ENCODE results near the gene DNAJB2.

DNAJB2 gene

GRCh38 chr2:219325657-219326315 is 46.6 kb downstream of the DNAJB2 start:
- H3K4me1 ChIP-seq (ENCODE audit: control insufficient read depth, insufficient read depth, low read length), result no peaks in the 10 kb centered on the region
- no peaks in the 10 kb centered on the region for H3K36me3 ChIP-seq (ENCODE audit: control insufficient read depth, insufficient read depth, low read length)
- H3K9me3 ChIP-seq (ENCODE audit: control insufficient read depth, low read length), result no peaks in the 10 kb centered on the region
- H3K4me3 ChIP-seq (ENCODE audit: low read length), result no peak overlapping the region
- H3K9ac ChIP-seq (ENCODE audit: low read length), result no peak overlapping the region
- H3K27me3 ChIP-seq (ENCODE audit: control insufficient read depth, insufficient read depth, low read length), result peaks cover 16% of the 10 kb centered on the region

GRCh38 chr2:219327719-219328118 is 48.6 kb downstream of the DNAJB2 start:
- Histone ChIP-seq H3K27me3 (ENCODE audit: control insufficient read depth, insufficient read depth, low read length) (peaks cover 30% of the 10 kb centered on the region), H3K4me1 (ENCODE audit: control insufficient read depth, insufficient read depth, low read length) (no peaks in the 10 kb centered on the region), H3K9ac (ENCODE audit: low read length) (no peak overlapping the region), H3K4me3 (ENCODE audit: low read length) (no peak overlapping the region), H3K9me3 (ENCODE audit: control insufficient read depth, low read length) (no peaks in the 10 kb centered on the region), H3K36me3 (ENCODE audit: control insufficient read depth, insufficient read depth, low read length) (no peaks in the 10 kb centered on the region)

DNA sequence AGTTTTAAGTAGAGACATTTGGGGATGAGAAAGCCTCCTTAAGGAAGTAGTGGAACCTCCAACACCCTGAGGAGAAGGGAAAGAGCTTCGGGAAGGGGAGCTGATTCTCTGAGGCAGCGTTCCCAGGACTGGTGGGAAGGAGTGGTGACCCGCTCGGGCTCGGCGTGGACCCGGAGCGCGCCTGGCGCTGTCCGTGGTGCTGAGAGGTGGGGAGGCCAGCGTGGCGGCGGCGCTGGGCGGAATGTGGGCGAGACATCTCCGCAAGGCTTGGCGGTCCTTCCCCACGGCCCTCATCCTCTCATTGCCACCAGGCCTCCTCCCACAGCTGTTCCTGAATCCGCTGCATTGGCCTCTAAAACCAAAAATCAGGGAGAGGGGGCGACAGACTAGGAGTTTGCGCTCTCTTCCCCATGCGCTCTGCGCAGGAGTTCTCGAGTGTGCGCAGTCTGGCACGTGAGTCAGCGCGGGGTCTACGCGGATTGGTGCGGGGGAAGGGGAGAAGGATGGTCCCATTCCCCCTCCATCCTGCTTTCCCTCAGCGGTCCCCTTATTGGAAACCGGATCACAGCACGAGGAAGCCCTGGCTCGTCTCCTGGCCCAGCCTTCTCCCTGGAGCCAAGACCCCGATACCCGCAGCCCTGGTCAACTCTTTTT is 52.5 kb downstream of the DNAJB2 start:
- no peaks in the 10 kb centered on the region for H3K4me1 ChIP-seq (ENCODE audit: control insufficient read depth, insufficient read depth, low read length)
- H3K9me3 ChIP-seq (ENCODE audit: control insufficient read depth, low read length), result no peaks in the 10 kb centered on the region
- H3K9ac ChIP-seq (ENCODE audit: low read length), result no peak overlapping the region
- no peak overlapping the region for H3K4me3 ChIP-seq (ENCODE audit: low read length)
- peaks cover 36% of the 10 kb centered on the region for H3K27me3 ChIP-seq (ENCODE audit: control insufficient read depth, insufficient read depth, low read length)
- no peaks in the 10 kb centered on the region for H3K36me3 ChIP-seq (ENCODE audit: control insufficient read depth, insufficient read depth, low read length)

DNA sequence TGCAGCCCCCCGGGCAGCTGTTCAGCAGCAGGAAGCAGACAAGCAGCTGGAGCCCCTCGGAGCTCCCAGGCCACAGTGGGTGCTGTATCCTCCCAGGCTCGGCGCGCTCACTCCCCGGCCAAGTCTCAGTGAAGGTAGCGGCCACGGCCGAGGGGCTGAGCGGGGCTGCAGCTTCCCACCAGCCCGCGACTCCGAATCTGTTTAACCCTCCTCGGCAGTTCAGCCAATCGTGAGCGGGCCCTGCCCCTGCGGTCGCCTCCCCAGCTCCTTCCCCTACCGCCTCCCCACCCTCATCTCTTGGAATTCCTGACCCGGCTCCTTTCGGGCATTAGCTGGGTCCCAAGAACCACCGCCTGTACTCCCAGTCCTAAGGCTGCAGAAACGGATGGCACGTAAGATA is 53.4 kb downstream of the DNAJB2 start, which contains the start of gene RESP18:
Gene RESP18 (minus strand): TSS at position 203 of the 400 bp plus-strand sequence.
- Histone ChIP-seq H3K9me3 (ENCODE audit: control insufficient read depth, low read length) (no peaks in the 10 kb centered on the region), H3K4me1 (ENCODE audit: control insufficient read depth, insufficient read depth, low read length) (no peaks in the 10 kb centered on the region), H3K9ac (ENCODE audit: low read length) (no peak within 1 kb of the TSS), H3K27me3 (ENCODE audit: control insufficient read depth, insufficient read depth, low read length) (peaks cover 34% of the 10 kb centered on the region), H3K4me3 (ENCODE audit: low read length) (no peak within 1 kb of the TSS), H3K36me3 (ENCODE audit: control insufficient read depth, insufficient read depth, low read length) (no peaks in the 10 kb centered on the region)

- peaks cover 30% of the 10 kb centered on the region for H3K27me3 ChIP-seq (ENCODE audit: control insufficient read depth, insufficient read depth, low read length)
- H3K9ac ChIP-seq (ENCODE audit: low read length), result no peak overlapping the region
- no peaks in the 10 kb centered on the region for H3K4me1 ChIP-seq (ENCODE audit: control insufficient read depth, insufficient read depth, low read length)
- H3K9me3 ChIP-seq (ENCODE audit: control insufficient read depth, low read length), result no peaks in the 10 kb centered on the region
- no peak overlapping the region for H3K4me3 ChIP-seq (ENCODE audit: low read length)
- H3K36me3 ChIP-seq (ENCODE audit: control insufficient read depth, insufficient read depth, low read length), result no peaks in the 10 kb centered on the region
These were observed 54.9 kb downstream of the DNAJB2 start for GRCh38 chr2:219334076-219334475.

GRCh38 chr2:219335373-219335786 is 56.2 kb downstream of the DNAJB2 start:
- H3K4me3 ChIP-seq (ENCODE audit: low read length), result no peak overlapping the region
- peaks cover 30% of the 10 kb centered on the region for H3K27me3 ChIP-seq (ENCODE audit: control insufficient read depth, insufficient read depth, low read length)

More at GRCh38 chr2:219335373-219335786, 56.2 kb downstream of the DNAJB2 start:
- Histone ChIP-seq H3K4me1 (ENCODE audit: control insufficient read depth, insufficient read depth, low read length) (no peaks in the 10 kb centered on the region), H3K9me3 (ENCODE audit: control insufficient read depth, low read length) (no peaks in the 10 kb centered on the region), H3K36me3 (ENCODE audit: control insufficient read depth, insufficient read depth, low read length) (no peaks in the 10 kb centered on the region), H3K9ac (ENCODE audit: low read length) (no peak overlapping the region)
